GM21447 (cell line): ENCODE results near the gene BNC1.
"Not testable (repeated sequence)": the region's sequence is repeated elsewhere in the genome, so short reads cannot be mapped to it uniquely, and the experiment has no call there.

ENCODE experiments used
- ATAC-seq: cut with Tn5 transposase; IDR thresholded peaks from one replicate; pipeline ENCODE4 v1.9.1; 2021; ENCODE audit not compliant: unreplicated experiment

The BNC1 gene

GRCh38 chr15:83249030-83249343, 35.5 kb downstream of the BNC1 start:
- no peak for ATAC-seq

GRCh38 chr15:83248151-83249029, 36.1 kb downstream of the BNC1 start:
- ATAC-seq = no peak

GRCh38 chr15:83243634-83244033, 40.8 kb downstream of the BNC1 start:
- ATAC-seq = no peak

- ATAC-seq = no peak
These were observed 54.2 kb downstream of the BNC1 start for GRCh38 chr15:83230242-83230641.

- ATAC-seq = no peak
These were observed 59.0 kb downstream of the BNC1 start for GRCh38 chr15:83225449-83225848.

GRCh38 chr15:83221781-83222180, 62.7 kb downstream of the BNC1 start:
- ATAC-seq = not testable (repeated sequence)

- ATAC-seq = no peak
These were observed 65.4 kb downstream of the BNC1 start for GRCh38 chr15:83219026-83219425.

GRCh38 chr15:83215306-83215705, 69.2 kb downstream of the BNC1 start:
- ATAC-seq = no peak

- no peak for ATAC-seq
These were observed 73.8 kb downstream of the BNC1 start for GRCh38 chr15:83210619-83211018.

GRCh38 chr15:83209333-83209732, 75.1 kb downstream of the BNC1 start:
- ATAC-seq = no peak

- no peak for ATAC-seq
These were observed 76.2 kb downstream of the BNC1 start for GRCh38 chr15:83208367-83208661.

GRCh38 chr15:83207660-83208366, 76.7 kb downstream of the BNC1 start, which contains the start of gene HDGFL3:
HDGFL3 (minus strand) TSS chr15:83207823; CDS start chr15:83207414, 409 bp downstream.
- no peak for ATAC-seq

GRCh38 chr15:83207009-83207659, 77.3 kb downstream of the BNC1 start:
- no peak for ATAC-seq

GRCh38 chr15:83206526-83207008, 77.9 kb downstream of the BNC1 start:
- no peak for ATAC-seq
